NK-92 (cell line): ENCODE data around the gene LPAR6.
"Not testable (repeated sequence)": the region's sequence is repeated elsewhere in the genome, so short reads cannot be mapped to it uniquely, and the experiment has no call there.

ENCODE experiments used
- DNase-seq: peaks from one replicate; lab custom pipeline; 2025; ENCODE audit not compliant: unreplicated experiment; lab: John Stamatoyannopoulos, UW

The LPAR6 gene, protein sequence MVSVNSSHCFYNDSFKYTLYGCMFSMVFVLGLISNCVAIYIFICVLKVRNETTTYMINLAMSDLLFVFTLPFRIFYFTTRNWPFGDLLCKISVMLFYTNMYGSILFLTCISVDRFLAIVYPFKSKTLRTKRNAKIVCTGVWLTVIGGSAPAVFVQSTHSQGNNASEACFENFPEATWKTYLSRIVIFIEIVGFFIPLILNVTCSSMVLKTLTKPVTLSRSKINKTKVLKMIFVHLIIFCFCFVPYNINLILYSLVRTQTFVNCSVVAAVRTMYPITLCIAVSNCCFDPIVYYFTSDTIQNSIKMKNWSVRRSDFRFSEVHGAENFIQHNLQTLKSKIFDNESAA

DNA sequence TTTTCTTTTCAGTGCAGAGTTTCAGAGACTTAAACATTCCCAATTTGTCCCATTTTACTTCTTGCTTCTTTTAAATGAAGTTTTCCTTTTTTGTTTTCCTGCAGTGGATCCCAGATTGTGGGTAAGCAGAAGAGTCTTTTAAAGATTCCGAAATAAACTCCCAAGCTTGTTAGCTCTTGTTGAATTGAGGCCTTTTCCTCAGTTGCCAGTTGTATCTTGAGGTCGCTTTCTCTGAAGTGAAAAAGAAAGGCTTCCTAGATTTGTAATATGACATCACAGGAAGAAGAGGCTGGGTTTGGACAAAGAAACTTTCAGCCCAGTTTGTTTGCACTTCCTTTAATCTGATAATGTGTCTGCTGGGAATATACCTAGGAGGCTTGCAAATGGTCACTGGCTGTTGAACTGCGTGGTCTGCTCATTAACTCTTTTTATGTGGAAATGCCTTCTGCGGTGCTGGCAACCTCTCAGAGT, at the start of gene LPAR6:
Gene LPAR6 (minus strand): TSS at position 233 of the 471 bp plus-strand sequence. CDS start 690 bp downstream, outside the sequence.
- no peak for DNase-seq

DNA sequence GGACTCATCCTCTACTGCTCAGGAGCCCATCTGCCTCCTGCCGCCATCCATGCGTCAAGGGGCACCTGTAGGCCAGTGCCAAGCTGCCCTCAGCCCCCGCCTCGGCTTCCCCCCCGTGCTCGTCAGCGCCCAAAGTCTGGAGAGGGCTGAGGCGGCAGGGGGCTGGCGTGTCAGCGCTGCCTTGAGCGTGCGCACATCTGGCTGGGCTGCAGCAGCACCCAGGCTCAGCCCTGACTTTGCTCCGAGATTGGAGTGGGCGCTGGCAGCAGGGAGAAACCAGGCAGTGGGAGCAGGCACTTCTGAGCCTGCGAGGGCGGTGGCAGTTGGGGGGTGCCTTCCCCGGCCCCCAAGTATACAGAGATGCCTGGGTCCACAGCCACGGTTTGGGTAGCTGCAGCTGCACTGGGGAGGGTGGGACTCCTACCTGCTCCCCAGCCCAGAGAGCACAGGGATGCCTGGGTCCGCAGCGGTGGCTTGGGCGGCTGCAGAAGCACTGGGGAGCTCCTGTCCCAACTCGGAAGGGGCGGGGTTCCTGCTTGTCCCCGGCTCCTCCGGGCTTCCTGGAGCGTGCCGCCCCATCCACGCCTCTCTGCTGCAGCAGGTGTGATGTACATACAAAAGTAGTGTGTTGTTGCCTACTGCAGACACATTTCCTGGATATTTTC, 44.8 kb upstream of the LPAR6 start:
- DNase-seq, result no peak

DNA sequence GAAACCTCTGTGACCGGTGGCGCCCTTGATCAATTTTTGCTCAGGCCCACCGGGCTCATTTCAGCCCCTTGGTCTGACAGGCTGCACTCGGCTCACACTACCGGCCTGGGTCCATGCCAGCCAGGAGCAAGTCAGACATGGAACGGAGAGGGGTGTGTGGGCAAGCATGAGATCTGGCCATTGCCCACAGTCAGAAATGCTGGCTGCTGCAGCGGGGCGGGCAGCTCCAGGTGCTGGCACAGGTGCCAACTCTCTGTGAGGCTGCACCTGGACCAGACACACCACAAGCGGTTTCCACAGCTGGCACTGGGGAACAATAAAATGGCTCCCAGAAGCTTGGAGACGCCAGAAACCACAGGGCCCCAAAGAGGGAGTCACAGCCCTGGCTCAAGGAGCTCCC, 43.6 kb upstream of the LPAR6 start:
- DNase-seq, result no peak

DNA sequence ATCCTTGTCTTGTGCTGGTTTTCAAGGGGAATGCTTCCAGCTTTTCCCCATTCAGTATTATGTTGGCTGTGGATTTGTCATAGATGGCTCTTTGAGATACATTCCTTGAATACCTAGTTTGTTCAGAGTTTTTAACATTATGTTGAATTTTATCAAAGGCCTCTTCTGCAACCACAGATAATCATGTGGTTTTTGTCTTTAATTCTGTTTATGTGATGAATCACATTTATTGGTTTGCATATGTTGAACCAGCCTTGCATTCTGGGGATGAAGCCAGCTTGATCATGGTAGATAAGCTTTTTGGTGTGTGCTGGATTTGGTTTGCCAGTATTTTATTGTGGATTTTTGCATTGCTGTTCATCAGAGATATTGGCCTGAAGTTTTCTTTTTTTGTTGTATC, 38.3 kb upstream of the LPAR6 start:
- DNase-seq, result not testable (repeated sequence)

DNA sequence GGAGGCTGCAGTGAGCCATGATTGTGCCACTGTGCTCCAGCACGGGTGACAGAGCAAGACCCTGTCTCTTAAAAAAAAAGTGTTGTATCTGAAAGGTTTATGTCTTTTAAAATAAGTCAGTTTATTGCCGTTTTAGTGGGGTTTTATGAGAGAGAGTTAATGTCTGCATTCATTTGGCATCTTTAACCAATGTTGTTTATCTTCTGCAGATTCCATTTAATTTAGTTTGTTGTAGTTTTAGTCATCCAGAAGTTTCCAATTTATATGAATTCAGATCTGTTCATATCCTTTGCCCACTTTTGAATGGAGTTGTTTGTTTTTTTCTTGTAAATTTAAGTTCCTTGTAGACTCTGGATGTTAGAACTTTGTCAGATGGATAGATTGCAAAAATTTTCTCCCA, 36.7 kb upstream of the LPAR6 start:
- DNase-seq, result no peak

DNA sequence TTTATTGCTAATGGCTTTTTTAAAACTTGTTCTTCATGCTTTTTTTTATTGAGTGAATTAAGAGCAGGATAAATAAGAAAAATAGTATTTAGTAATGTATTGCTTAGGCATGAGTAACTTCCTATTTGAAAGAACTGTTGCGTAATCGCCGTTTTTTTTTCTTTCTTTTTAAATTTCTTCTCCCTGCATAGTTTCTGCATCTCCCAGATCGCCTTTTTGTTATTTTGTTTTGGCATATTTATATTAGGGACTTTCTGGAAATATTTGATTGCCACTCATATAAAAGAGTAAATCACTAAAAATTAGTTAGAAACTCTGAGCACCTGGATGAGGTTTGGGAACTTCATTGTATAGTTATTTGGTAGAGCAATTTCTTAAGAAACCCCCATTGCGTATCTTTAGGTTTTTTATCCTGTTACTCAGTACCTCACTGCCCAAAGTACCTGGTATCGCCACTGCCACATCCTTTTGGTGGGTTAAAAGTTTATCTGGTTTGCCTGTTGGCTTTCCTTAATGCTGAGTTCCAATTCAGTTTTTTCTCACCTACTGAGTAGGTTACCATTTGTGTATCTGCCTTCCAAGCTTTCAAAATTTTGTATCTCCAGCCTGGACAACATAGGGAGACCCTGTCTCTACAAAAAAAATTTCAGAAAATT, 36.2 kb upstream of the LPAR6 start:
- no peak for DNase-seq

DNA sequence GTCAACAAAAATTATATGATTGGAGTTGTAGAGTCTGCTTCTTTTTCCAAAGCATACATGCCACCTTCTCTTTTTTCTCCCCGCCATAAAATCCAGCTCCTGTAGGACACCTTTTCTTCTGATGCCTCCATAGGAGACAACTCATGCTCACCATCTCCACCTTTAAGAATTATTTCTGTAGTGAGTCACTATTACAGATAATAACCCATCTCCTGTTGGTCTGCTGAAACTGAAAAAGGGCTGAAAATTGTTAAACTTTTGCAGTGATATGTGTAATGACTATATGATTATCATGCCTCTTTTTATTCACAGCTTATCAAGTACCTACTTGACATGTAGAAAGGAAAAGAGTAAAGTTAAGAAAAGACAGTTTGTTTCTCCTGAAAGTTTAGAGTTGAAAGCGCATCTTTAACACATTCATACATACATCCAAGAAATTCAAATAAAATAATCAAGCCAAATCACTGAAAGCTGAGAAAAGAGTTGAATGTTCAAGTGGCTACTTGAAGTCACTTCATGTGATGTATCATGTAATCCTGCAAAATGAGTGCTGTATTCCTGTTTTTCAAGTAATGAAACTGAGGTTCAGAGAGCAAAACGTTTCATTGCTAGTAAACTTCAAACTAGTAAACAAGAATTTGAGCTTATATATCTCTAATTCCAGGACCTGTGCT, 35.5 kb upstream of the LPAR6 start:
- no peak for DNase-seq

DNA sequence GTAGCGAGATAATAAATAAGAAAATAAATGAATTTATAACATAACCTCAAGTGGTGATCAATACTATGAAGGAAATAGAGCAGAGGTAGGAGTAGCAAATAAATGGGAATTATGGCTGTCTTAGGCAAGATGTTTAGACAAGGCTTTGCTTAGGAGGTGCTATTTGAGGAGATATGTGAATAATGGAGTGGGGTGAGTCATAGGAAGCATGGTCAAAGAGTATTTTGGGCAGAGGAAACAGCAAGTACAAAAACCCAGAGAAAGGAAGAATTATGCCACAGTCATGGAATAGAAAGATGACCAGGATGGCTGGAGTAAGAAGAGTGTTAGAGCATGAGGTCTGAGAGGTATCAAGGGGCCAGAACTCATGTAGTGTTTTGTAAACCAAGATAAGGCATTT, 33.6 kb upstream of the LPAR6 start:
- DNase-seq, result no peak

DNA sequence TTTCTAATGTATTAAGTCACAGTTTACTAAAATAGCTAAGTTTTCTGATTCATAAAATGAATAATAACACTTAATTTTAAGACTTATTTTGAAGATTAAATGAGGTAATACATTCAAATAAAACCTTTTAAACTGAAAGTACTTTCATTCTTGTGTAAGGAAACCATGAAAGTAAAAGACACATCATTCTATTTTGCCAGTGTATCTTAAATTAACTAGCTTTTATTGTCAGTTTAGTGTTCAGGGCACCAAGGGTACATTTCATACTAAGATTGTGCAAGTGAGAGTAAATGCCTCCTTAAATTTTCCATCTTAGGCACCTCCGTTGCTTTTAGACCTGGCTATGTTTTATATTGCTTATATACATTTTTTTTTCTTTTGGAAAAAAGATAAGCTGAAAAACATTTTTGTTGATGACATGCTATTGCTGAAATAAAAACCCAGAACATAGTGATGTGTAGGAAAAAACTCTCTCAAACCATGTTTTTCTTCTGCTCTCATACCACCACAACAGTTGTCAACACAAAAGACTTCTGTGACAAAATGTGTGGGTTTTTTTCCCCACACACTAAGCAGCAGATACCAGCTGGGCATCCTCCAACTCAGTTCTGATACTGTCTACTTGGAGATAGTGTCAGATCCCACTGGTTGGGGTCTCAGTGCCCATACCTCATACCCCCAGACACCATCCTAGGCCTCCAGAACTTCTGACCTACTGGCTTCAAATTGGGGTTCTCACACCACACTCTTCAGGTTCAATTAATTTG, 30.7 kb upstream of the LPAR6 start:
- DNase-seq, result no peak

DNA sequence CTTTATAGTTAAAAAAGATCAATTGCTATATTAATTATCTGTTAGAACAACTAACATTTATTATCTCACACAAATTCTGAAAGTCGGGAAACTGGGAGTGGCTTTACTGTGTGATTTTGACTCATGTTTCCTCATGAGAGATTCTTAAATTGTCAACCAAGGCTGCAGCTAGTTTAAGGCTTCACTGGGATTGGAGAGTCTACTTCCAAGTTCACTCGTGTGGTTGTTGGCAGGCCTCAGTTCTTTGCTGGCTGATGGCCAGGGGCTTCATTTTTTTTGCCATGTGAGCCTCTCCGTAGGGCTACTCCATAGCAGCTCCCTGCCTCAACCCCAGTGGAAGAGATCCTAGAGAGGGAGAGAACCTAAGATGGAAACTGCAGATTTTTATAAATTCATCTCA, 24.5 kb upstream of the LPAR6 start:
- no peak for DNase-seq

DNA sequence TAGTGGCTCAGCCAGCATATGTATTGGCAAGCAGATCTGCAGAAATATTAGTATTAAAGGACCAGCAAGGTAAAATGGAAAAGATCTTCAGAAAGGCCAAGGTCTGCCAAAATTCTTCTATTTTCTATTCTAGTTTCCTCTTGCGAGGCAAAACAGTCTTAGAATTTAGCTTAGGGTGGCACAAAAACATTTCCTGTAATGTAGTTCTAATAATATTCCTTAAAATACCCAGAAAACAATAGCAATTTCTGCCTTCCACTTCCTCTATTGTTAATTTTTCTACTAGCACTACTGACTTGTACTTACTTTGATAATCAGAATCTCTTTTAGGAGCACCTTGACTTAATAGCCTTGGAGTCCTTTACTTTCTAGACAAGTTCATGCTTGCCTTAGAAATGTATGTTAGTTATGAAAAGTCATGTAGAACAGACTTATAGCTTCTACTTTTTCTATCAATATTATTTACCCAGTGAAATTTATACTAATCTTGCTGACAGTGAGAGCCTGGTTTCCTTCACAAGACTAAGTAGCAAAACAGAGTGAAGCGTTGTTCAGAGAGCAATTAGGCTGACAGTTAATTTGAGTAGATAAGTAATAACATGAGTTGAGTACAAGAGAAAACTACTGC, 23.9 kb upstream of the LPAR6 start:
- no peak for DNase-seq

DNA sequence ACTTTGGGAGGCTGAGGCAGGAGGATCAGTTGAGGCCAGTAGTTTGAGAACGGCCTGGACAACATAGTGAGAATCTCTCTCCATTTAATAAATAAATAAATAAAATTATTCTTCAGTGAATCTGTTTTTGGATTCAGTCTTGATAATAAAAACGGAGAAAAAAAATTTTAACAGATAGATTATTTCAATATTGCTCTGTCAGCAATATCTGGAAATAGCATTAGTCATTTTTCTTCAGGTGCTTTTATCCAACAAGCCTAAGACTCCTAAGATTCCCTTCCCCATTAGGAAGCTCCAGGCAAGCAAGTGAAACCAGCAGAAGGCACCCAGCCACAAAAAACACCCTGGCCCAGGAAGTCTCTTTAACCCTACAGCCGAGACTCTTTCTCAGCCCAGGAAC, 21.3 kb upstream of the LPAR6 start:
- no peak for DNase-seq

DNA sequence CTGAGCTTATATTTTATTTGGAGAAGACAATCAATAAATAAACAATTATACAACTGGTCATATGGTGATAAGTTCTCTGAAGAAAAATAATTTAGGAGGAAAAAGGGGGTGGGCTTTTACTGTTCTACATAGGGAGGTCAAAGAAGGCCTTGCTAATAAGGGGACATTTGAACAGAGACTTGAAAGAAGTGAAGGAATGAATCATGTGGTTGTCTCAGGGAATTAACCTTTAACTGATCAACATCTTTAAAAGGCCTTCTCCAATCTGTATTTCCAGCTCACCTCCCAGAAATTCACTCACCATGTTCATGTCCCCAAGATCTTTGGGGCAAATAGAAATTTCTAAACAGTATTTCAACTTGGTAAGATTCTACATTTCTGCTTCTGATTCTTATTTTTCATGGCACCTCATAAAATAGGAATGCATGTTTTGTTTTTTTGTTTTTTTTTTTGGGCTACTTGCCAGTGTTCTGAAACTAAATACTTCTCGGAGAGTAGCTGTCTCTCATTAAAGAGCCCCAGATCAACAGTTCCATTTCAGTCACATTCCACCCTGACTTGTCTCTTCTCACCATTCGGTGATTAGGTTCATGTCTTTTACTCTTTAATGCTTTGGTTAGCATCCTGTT, 19.2 kb upstream of the LPAR6 start:
- DNase-seq, result no peak

DNA sequence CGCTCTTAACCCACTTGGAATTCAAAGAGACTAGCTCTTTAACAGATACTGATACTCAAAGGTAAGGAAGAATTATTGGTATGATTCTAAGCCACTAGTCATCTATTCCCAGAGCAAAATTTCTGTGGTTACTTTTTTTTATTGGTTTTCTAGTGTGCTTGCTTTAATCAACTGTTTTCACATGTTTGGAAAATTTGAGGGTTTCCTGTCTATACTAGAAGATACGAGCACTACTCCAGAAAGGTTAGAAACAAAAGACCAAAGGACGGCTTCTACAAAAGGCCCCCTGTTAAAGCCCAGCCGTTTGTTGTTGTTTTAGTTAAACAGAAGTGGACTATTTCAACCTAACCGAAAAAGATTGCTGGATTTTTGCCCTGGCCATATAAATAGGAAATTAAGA, 18.5 kb upstream of the LPAR6 start:
- DNase-seq, result no peak

DNA sequence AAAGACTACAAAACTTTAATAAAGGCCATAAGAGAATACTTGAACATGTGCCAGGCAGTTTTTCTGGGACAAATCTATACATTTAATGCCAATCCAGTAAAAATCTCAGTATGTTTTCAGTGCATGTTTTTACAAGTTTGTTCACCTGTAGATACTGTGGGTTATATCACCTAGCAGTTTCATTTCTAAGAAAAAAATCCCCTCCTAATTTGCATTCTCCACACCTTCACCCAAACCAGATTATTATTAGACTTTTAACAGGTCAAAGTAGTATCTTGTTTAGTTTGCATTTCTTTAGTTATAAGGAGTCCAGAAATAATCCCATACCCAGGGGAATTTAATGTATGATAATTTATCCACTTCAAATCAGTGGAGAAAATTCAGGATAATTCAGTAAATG, 17.0 kb upstream of the LPAR6 start:
- no peak for DNase-seq

DNA sequence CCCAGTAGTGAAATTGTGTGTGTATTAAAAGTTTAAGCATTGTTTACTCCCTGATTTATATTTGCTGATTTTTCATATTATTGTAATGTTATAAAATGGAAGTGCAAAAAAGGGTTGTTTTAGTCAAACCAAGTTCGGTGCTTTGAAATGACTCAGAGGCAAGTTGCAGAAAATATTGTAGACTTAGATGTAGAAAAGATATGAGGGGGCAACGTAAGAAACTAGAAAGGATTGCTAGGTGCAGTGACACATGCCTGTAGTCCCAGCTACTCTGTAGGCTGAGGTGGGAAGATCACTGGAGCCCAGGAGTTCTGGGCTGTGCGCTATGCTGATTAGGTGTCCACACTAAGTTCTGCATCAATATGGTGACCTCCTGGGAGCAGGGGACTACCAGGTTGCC, 16.1 kb upstream of the LPAR6 start:
- no peak for DNase-seq

DNA sequence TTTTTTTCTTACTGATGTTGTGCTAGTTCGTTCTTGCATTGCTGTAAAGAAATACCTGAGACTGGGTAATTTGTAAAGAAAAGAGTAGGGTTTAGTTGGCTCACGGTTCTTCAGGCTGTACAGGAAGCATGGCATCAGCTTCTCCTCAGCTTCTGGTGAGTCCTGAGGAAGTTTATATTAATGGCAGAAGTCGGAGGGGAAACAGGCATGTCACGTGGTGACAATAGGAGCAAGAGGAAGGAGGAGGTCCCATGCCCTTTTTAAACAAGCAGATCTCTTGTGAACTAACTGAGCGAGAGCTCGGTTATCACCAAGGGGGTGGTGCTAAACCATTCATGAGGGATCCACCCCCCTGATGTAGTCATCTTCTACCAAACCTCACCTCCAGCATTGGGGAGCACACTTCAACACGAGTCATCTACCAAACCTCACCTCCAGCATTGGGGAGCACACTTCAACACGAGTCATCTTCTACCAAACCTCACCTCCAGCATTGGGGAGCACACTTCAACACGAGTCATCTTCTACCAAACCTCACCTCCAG, 13.9 kb upstream of the LPAR6 start:
- DNase-seq, result not testable (repeated sequence)

DNA sequence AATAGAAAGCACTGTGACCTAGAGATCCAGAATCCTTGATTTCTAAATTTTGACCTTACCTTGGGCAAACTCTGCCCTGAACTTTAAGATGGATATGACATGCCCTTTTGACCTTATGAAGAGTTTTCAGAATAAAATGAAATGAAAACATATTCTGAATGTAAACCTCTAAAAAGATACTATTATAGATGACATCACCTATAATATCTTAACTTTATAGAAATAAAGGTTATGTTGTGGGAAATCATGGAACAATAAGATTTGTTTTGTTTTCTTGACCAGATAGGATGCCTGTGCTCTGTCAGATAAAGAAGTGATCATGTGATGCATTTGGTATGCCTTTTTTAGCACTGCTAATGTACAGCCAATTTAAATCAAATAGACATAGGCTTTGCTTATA, 13.1 kb upstream of the LPAR6 start:
- DNase-seq, result no peak

DNA sequence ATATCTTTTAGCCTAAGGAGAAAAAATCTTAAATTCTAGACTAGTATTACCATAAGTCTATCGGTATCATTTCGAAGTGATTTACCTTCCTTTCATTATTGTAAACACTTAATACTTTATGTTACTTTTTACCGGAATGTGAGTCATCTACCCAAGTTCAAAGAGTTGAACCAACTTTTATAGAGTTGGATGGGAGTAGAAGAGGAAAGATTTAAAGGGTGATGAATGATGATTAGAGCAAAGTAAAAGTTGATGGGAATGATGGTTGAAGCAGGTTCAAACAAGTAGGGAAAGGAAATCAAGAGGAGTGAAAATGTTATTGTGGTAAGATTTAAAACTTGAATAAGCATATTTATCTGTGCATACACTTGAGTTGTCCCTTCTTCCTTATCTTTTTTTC, 11.3 kb upstream of the LPAR6 start:
- no peak for DNase-seq

DNA sequence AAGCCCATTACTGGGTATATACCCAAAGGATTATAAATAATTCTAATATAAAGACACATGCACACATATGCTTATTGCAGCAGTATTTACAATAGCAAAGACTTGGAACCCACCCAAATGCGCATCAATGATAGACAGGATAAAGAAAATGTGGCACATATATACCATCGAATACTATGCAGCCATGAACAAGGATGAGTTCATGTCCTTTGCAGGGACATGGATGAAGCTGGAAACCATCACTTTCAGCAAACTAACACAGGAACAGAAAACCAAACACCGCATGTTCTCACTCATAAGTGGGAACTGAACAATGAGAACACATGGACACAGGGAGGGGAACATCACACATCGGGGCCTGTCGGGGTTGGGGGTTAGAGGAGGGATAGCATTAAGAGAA, 9.1 kb upstream of the LPAR6 start:
- DNase-seq, result not testable (repeated sequence)
